Activated naive CD8-positive, alpha-beta T cell treated with anti-CD3 and anti-CD28 coated beads, Interleukin-2, amount 50 U/mL, for 24 hours (primary cell): ENCODE measurements around the gene PRPS2.

Experiments
- ATAC-seq: fragments of 150-1000 bp; cut with Tn5 transposase; one replicate; pipeline ENCODE4 v1.10.0; 2021
- DNase-seq: peaks from one replicate; pipeline ENCODE4 v3.0.0; 2021
- H3K27ac Mint-ChIP-seq: one replicate; pipeline ENCODE4 v1.8.0; 2021; ENCODE audit warnings: mild to moderate bottlenecking, mixed read lengths
- H3K27me3 Mint-ChIP-seq: one replicate; pipeline ENCODE4 v1.8.0; 2021; ENCODE audit warnings: mixed read lengths
- H3K36me3 Mint-ChIP-seq: one replicate; pipeline ENCODE4 v1.8.0; 2021; ENCODE audit warnings: low read depth, mixed read lengths
- H3K4me1 Mint-ChIP-seq: one replicate; pipeline ENCODE4 v1.8.0; 2021; ENCODE audit warnings: mixed read lengths
- H3K4me3 Mint-ChIP-seq: one replicate; pipeline ENCODE4 v1.8.0; 2021; ENCODE audit warnings: mild to moderate bottlenecking, moderate library complexity, mixed read lengths
- H3K9me3 Mint-ChIP-seq: one replicate; pipeline ENCODE4 v1.8.0; 2021; ENCODE audit warnings: mixed read lengths

Gene PRPS2

GRCh38 chrX:12844319-12844718, 53.1 kb downstream of the PRPS2 start:
- ATAC-seq (no peak), DNase-seq (no peak)
- Mint-ChIP-seq H3K27me3 (no peaks in the 10 kb centered on the region), H3K4me1 (peaks cover 18% of the 10 kb centered on the region), H3K9me3 (no peaks in the 10 kb centered on the region), H3K27ac (peak overlapping the region; percentile 83), H3K4me3 (peak overlapping the region; percentile 51), H3K36me3 (no peaks in the 10 kb centered on the region)

GRCh38 chrX:12865359-12865758, 74.1 kb downstream of the PRPS2 start:
- Mint-ChIP-seq H3K4me3 (no peak overlapping the region), H3K27me3 (no peaks in the 10 kb centered on the region), H3K4me1 (peaks cover 12% of the 10 kb centered on the region), H3K27ac (no peak overlapping the region), H3K9me3 (no peaks in the 10 kb centered on the region), H3K36me3 (no peaks in the 10 kb centered on the region)
- ATAC-seq (no peak), DNase-seq (no peak)

- Mint-ChIP-seq H3K36me3 (no peaks in the 10 kb centered on the region), H3K4me3 (peak within 1 kb of the TSS; percentile 61), H3K9me3 (no peaks in the 10 kb centered on the region), H3K4me1 (peaks cover 12% of the 10 kb centered on the region), H3K27ac (peak within 1 kb of the TSS; percentile 52), H3K27me3 (no peaks in the 10 kb centered on the region)
- ATAC-seq (no peak), DNase-seq (no peak)
These were observed 75.5 kb downstream of the PRPS2 start, which contains the start of gene TLR7 for GRCh38 chrX:12866451-12867377. Gene TLR7, plus strand, starts transcription at chrX:12867072. Its CDS starts 507 bp downstream, at chrX:12867579.

- Mint-ChIP-seq H3K4me3 (peak overlapping the region; percentile 47), H3K4me1 (peaks cover 14% of the 10 kb centered on the region), H3K36me3 (no peaks in the 10 kb centered on the region), H3K9me3 (no peaks in the 10 kb centered on the region), H3K27ac (peak overlapping the region; percentile 33), H3K27me3 (no peaks in the 10 kb centered on the region)
- no peak for ATAC-seq
- DNase-seq, result no peak
These were observed 76.5 kb downstream of the PRPS2 start for GRCh38 chrX:12867685-12868084.

- Mint-ChIP-seq H3K27ac (peak overlapping the region; percentile 73), H3K9me3 (no peaks in the 10 kb centered on the region), H3K27me3 (no peaks in the 10 kb centered on the region), H3K36me3 (no peaks in the 10 kb centered on the region), H3K4me1 (peaks cover 14% of the 10 kb centered on the region), H3K4me3 (peak overlapping the region; percentile 16)
- DNase-seq (no peak), ATAC-seq (no peak)
These were observed 77.5 kb downstream of the PRPS2 start for GRCh38 chrX:12868747-12869146.

GRCh38 chrX:12871257-12871656, 80.0 kb downstream of the PRPS2 start:
- ATAC-seq (no peak), DNase-seq (no peak)
- H3K4me3 Mint-ChIP-seq, result no peak overlapping the region
- H3K4me1 Mint-ChIP-seq, result peaks cover 10% of the 10 kb centered on the region
- H3K27ac Mint-ChIP-seq, result no peak overlapping the region
- H3K9me3 Mint-ChIP-seq, result no peaks in the 10 kb centered on the region
- H3K27me3 Mint-ChIP-seq, result no peaks in the 10 kb centered on the region
- H3K36me3 Mint-ChIP-seq, result no peaks in the 10 kb centered on the region

- DNase-seq (no peak), ATAC-seq (no peak)
- Mint-ChIP-seq H3K4me3 (no peak overlapping the region), H3K27ac (no peak overlapping the region), H3K36me3 (no peaks in the 10 kb centered on the region), H3K27me3 (no peaks in the 10 kb centered on the region), H3K9me3 (no peaks in the 10 kb centered on the region), H3K4me1 (peaks cover 8% of the 10 kb centered on the region)
These were observed 81.5 kb downstream of the PRPS2 start for GRCh38 chrX:12872741-12873140.
